ENCODE measurements around the gene TSHZ3. TPM values are rescaled to one million over a fixed set of nuclear protein-coding genes. Genes with fewer than 3 reads are reported as not detected.

TSHZ3 gene
- total RNA-seq, 1 experiment from 2014 or later = 3.2 TPM

GRCh38 chr19:31232871-31233270 lies 116.4 kb downstream of the TSHZ3 start:
- Histone ChIP-seq H4K8ac (replicated peaks; ENCODE audit: insufficient read length, low read depth, low read length) (no peak overlapping the region), H3K9me3 (ENCODE audit: control insufficient read depth, low read depth, low read length) (no peaks in the 10 kb centered on the region), H2BK12ac (ENCODE audit: insufficient read length, low read depth, low read length) (no peak overlapping the region), H3K79me1 (ENCODE audit: insufficient read depth, low read depth, low read length, poor library complexity, severe bottlenecking) (no peaks in the 10 kb centered on the region), H3K4me1 (ENCODE audit: insufficient read depth, low read length) (no peaks in the 10 kb centered on the region), H2BK20ac (ENCODE audit: low read depth, low read length, poor library complexity, severe bottlenecking) (no peak overlapping the region), H2BK15ac (ENCODE audit: low read depth, low read length) (no peak overlapping the region), H4K91ac (ENCODE audit: insufficient read length, low read depth, low read length) (no peak overlapping the region), H3K4me2 (ENCODE audit: insufficient read depth, insufficient read length, low read length) (no peak overlapping the region), H2AFZ (ENCODE audit: low read length) (no peak overlapping the region), H3K23me2 (ENCODE audit: insufficient read length, low read depth, low read length, poor library complexity, severe bottlenecking) (no peaks in the 10 kb centered on the region), H3K23ac (ENCODE audit: insufficient read length, low read depth, low read length) (no peak overlapping the region), H3K9ac (ENCODE audit: extremely low read depth, insufficient read length, low read length) (no peak overlapping the region), H3K18ac (ENCODE audit: insufficient read length, low read depth, low read length) (no peak overlapping the region), H3K79me2 (ENCODE audit: insufficient read depth, low read length) (no peaks in the 10 kb centered on the region), H3K56ac (ENCODE audit: insufficient read length, low read depth, low read length) (no peak overlapping the region), H4K5ac (ENCODE audit: insufficient read length, low read depth, low read length) (no peak overlapping the region), H3T11ph (ENCODE audit: low read length) (no peak overlapping the region), H3K4ac (ENCODE audit: low read depth, low read length) (no peak overlapping the region), H4K20me1 (ENCODE audit: control insufficient read depth, insufficient read depth, insufficient read length) (no peaks in the 10 kb centered on the region), H3K27me3 (ENCODE audit: insufficient read depth, low read length) (no peaks in the 10 kb centered on the region), H3K14ac (ENCODE audit: insufficient read depth, low read length) (no peak overlapping the region), H2BK5ac (ENCODE audit: insufficient read length, low read length) (no peak overlapping the region), H2AK5ac (ENCODE audit: insufficient read length, low read length) (no peak overlapping the region), H3K27ac (ENCODE audit: insufficient read length, low read depth, low read length) (no peak overlapping the region), H2BK120ac (ENCODE audit: low read depth, low read length, poor library complexity, severe bottlenecking) (no peak overlapping the region)
- TF ChIP-seq CTCF (conservative IDR thresholded peaks at IDR 0.05) = no peak
- no CpG with 5 or more reads among the region's 3 CpGs for WGBS (ENCODE audit: extremely low coverage, insufficient read length, low lambda C conversion rate)
- H3K4me3 Mint-ChIP-seq = no peak overlapping the region
- H3K9me3 Mint-ChIP-seq = no peaks in the 10 kb centered on the region
- peaks cover 0 to 5% of the 10 kb centered on the region in 2 experiments; a peak in 2 of 4 replicates for H3K4me1 Mint-ChIP-seq
- H3K36me3 Mint-ChIP-seq (ENCODE audit: insufficient read depth in 1 of 3, low read depth in 3 of 3) = no peaks in the 10 kb centered on the region
- H3K27me3 Mint-ChIP-seq (ENCODE audit: low read depth) = no peaks in the 10 kb centered on the region
- no peak overlapping the region for H3K27ac Mint-ChIP-seq
- no peak for DNase-seq
